Progenitor cell of endocrine pancreas (in vitro differentiated cells): ENCODE results near the gene DNAJC11. TPM values are rescaled to one million over a fixed set of nuclear protein-coding genes. Genes with fewer than 3 reads are reported as not detected.

Experiments
- DNase-seq: peaks from one replicate; pipeline ENCODE4 v3.0.0; 2021; ENCODE audit warnings: low spot score; ENCODE audit not compliant: unreplicated experiment
- H3K27ac Mint-ChIP-seq: 2 replicates; pipeline ENCODE4 v1.8.0; 2021; ENCODE audit warnings: mild to moderate bottlenecking, moderate library complexity, mixed read lengths
- H3K27me3 Mint-ChIP-seq: 2 replicates; pipeline ENCODE4 v1.8.0; 2021; ENCODE audit warnings: mixed read lengths
- H3K36me3 Mint-ChIP-seq: 2 replicates; pipeline ENCODE4 v1.8.0; 2022; ENCODE audit warnings: mixed read lengths; ENCODE audit not compliant: insufficient read depth
- H3K4me1 Mint-ChIP-seq: 2 replicates; pipeline ENCODE4 v1.8.0; 2021; ENCODE audit warnings: low read depth, mixed read lengths
- H3K4me3 Mint-ChIP-seq: 2 replicates; pipeline ENCODE4 v1.8.0; 2021; ENCODE audit warnings: low read depth, mild to moderate bottlenecking, moderate library complexity, mixed read lengths
- H3K9me3 Mint-ChIP-seq: 2 replicates; pipeline ENCODE4 v1.8.0; 2021; ENCODE audit warnings: low read depth, mixed read lengths
- total RNA-seq: library from RNA; stranded (reverse); gene quantifications from 2 replicates; pipeline ENCODE4 v1.2.1, GENCODE V29; 2021
- TF ChIP-seq, protein P1 (sequence below): fragments of 200-600 bp; sonication (generic); IDR thresholded peaks from one replicate; pipeline ENCODE4 v1.5.0; 2021; ENCODE audit warnings: antibody characterized with exemption, mild to moderate bottlenecking; ENCODE audit not compliant: unreplicated experiment

The DNAJC11 gene
- total RNA-seq, 1 donor from 2014 or later: 65.8 TPM

DNA sequence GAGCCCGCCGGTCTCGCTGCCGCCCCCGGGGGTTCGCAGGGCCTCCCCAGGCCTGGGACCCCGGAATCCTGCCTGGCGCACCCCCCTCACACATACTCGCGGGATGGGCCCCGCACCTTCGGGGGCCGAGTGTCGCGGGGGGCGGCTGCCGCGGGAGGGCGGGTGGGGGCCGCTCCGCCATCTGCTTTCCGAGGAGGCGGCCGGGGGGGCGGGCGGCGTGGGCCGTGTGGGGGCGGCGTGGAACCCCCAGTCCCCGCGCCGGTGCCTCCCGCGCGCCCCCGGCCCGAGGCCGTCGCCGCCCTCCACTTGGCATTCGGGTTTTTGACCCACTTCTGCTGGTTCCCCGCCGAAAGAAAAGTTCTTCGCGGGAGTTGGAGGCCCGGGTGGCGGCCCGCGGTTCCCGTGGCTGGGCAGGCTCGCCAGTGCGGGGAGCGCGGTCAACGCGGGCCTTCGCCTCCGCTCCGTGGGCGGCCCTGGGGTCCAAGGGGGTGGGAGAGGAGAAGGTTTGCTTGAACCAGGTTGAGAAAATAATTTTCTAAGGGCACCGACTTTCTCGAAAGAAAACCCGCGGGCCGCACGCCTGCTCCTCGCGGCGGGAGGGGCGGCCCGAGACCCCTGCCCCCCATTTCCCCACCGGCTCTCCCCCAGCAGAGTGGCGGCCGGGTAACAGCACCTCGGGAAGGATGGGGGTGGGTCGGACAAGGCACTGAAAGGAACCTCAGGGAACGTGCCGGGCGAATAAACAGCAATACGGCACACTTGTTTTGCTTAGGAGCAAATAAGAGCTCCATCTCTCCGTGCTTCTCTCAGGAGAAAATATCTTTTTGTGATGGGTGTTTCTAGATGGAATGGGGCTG lies 86.5 kb downstream of the DNAJC11 start:
- Mint-ChIP-seq H3K4me1 (peaks cover 13% of the 10 kb centered on the region), H3K4me3 (peak overlapping the region; percentile 72), H3K27me3 (no peaks in the 10 kb centered on the region), H3K27ac (peak overlapping the region; percentile 87), H3K9me3 (no peaks in the 10 kb centered on the region), H3K36me3 (peaks cover 4% of the 10 kb centered on the region)
- TF ChIP-seq, protein P1, sequence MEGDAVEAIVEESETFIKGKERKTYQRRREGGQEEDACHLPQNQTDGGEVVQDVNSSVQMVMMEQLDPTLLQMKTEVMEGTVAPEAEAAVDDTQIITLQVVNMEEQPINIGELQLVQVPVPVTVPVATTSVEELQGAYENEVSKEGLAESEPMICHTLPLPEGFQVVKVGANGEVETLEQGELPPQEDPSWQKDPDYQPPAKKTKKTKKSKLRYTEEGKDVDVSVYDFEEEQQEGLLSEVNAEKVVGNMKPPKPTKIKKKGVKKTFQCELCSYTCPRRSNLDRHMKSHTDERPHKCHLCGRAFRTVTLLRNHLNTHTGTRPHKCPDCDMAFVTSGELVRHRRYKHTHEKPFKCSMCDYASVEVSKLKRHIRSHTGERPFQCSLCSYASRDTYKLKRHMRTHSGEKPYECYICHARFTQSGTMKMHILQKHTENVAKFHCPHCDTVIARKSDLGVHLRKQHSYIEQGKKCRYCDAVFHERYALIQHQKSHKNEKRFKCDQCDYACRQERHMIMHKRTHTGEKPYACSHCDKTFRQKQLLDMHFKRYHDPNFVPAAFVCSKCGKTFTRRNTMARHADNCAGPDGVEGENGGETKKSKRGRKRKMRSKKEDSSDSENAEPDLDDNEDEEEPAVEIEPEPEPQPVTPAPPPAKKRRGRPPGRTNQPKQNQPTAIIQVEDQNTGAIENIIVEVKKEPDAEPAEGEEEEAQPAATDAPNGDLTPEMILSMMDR: no peak
- DNase-seq: no peak

DNA sequence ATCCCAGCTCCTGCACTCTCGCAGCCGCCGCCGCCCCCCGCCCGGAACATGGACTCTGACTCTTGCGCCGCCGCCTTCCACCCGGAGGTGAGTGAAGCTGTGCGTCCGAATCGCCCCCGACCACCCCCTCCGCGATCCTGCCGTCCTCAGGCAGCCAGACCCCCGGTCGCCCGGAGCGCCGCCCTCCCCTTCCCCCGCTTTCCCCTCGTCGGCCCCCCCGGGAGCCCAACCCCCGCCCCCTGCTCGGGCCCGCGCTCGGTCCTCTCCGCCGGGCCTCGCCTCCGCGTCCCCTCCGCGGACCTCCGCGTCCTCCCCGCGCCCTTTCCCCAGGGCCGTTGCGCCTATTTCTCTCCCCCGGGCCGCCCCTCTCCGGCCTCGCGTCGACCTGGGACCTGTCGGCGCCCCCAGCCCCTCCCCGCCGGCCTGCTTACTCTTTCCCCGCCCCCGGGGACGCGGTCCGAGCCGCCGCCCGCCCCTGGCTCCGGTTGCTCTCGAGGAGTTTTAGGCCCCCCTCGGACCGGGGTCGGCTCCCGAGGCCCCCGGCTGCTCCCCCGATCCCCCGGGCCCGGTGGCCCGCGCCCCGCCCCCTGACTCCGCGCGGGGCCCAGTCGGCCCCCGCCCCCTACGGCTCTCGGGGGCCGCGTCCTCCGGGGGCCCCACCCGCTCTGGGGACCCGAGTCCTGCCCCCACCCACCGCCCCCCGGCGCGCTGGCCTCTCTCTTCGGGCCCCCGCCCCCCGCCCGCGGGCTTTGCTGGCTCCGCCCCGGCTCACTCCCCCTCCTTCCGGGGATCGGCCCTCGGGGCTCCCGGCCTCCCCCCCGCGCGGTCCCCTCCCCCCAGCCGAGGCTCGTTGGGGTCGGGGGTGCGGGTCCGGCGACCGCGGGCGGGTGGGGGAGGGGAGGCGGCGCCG lies 87.3 kb downstream of the DNAJC11 start:
- H3K27ac Mint-ChIP-seq: no peak overlapping the region
- TF ChIP-seq, protein P1: no peak
- peak; percentile 50 for DNase-seq
- H3K4me1 Mint-ChIP-seq: peaks cover 15% of the 10 kb centered on the region
- no peaks in the 10 kb centered on the region for H3K27me3 Mint-ChIP-seq
- no peaks in the 10 kb centered on the region for H3K9me3 Mint-ChIP-seq
- peak overlapping the region; percentile 77 for H3K4me3 Mint-ChIP-seq
- peaks cover 1% of the 10 kb centered on the region for H3K36me3 Mint-ChIP-seq

DNA sequence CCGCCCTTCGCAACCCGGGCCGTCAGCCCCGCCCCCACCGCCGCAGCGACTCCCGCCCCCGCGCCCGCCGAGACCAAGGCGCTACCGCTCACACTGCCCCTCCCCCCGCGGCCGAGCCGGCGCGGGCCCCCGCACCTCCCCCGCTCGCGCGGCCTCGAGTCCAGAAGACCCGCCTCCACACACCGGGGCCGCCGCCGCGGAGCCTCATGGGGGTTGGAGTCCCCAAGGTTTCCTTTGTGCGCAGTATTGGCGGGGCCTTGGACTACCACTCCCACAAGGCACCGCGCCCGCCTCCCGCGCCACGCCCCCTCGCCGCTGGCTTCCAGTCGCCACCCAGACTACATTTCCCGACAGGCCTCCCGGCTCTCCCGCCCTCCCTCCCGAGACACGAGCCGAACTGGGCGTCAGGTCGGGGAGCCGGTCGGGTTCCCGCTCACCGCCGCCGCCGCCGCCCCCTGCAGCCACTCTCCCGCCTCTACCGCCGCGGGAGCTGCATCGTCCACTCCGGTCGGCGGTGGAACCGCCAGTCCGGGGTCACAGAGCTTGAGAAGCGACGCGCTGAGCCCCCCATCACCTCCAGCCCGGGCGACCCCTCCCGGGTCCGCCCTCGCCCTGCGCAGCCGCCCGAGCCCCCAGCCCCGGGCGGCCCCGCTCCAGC lies 88.1 kb downstream of the DNAJC11 start, which contains the start of gene PHF13:
Gene PHF13, plus strand, starts transcription at position 371 of the 658 bp plus-strand sequence. CDS start 336 bp downstream, outside the sequence.
- TF ChIP-seq, protein P1: no peak
- Mint-ChIP-seq H3K36me3 (no peaks in the 10 kb centered on the region), H3K4me3 (peak within 1 kb of the TSS; percentile 77), H3K9me3 (no peaks in the 10 kb centered on the region), H3K27ac (peak within 1 kb of the TSS; percentile 96), H3K4me1 (peaks cover 15% of the 10 kb centered on the region), H3K27me3 (no peaks in the 10 kb centered on the region)
- peak; percentile 100 for DNase-seq

DNA sequence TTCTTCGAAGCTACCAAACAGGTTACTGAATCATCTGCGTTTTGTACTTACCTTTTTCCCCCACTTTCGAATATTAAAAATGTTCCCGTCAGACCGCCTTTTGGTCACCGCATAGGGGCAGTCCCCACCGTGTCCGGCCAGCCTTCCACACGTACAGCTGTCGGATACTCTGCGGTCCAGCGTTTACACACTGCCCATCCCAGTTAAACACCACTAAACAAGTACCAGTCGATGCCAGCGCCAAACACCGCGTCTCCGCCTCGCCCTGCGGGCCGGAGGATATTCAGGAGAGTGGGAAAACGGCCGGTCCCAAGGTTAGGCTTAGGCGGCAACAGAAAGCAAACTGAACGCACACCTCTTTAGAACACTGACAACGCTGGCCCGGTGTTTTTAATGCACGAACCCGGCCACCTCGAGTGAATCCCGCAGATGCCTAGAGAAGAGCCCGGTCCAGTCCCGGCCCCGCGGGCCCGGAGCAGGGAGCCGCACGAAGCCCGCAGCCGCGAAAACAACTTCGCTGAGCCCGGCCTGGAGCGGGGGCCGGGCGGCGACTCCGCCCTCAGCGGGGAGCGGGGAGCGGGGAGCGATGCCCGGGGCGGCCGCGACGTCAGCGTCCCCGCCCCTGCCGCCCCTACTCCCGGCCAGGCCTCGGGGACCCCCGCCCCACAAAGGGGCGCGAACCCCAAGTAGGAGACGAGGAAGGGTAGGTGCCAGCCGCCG lies 88.8 kb downstream of the DNAJC11 start:
- H3K9me3 Mint-ChIP-seq: no peaks in the 10 kb centered on the region
- peak overlapping the region; percentile 77 for H3K4me3 Mint-ChIP-seq
- no peaks in the 10 kb centered on the region for H3K27me3 Mint-ChIP-seq
- TF ChIP-seq, protein P1: no peak
- H3K4me1 Mint-ChIP-seq: peaks cover 15% of the 10 kb centered on the region
- peak overlapping the region; percentile 96 for H3K27ac Mint-ChIP-seq
- no peaks in the 10 kb centered on the region for H3K36me3 Mint-ChIP-seq
- DNase-seq: peak; percentile 34
